Measurements from ENCODE around the gene DDX41.
"Not testable (repeated sequence)": the region's sequence is repeated elsewhere in the genome, so short reads cannot be mapped to it uniquely, and the experiment has no call there.

Gene DDX41

DNA sequence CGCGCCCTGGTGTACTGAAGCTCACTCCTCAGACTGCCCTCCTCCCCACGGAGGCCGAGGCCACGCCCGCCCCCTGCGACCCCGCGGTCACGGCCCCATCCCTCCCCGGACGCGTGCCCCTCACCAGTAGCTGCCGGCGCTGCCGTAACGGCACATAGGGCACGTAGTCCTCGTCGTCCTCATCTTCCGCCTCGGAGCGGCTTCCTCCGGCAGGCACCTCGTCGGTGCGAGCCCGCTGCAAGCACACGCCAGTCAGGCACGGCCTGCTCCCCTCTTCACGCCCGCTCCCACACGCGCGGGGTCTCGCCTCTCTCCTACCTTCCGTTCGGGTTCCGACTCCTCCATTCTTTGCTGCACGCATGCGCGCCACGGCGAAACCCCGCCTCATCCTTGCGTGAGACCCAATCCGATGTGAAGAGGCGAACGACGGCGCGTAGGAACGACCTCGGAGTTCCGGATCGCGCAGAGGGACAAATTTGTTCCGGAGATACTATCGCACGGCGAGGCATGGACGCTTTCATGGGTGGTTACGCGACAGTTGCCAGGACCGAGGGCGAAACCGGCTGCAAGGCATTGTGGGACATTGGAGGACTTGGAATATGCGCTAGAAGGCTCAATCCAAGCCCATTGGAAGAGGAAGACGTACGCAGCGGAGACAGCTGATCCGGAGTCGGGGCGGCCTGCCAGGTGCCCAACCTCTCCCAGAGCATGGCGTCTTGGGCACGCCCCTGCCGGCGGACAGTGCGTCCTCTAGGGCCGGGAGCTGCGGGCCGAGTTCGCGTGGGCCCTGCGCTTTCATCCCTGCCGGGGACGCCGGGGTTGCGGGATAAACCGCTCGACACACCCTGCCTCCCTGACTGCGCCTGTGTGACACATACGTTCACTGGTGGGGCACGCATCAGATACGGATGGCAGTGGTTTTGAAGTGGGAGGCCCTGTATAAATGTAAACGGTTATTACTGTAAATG lies at the start of gene DDX41:
Gene DDX41 (minus strand): TSS at position 361 of the 968 bp plus-strand sequence. CDS start 16 bp downstream, at position 345.
- peak within 1 kb of the TSS; percentile 94 for H3K4me3 ChIP-seq (ENCODE audit: control insufficient read depth, low read depth, low read length)
- no peak for TF ChIP-seq CTCF (conservative IDR thresholded peaks at IDR 0.05; ENCODE audit: control insufficient read depth, insufficient read depth, low read depth, low read length)
- peak; percentile 99 for DNase-seq (ENCODE audit: low read depth)

DNA sequence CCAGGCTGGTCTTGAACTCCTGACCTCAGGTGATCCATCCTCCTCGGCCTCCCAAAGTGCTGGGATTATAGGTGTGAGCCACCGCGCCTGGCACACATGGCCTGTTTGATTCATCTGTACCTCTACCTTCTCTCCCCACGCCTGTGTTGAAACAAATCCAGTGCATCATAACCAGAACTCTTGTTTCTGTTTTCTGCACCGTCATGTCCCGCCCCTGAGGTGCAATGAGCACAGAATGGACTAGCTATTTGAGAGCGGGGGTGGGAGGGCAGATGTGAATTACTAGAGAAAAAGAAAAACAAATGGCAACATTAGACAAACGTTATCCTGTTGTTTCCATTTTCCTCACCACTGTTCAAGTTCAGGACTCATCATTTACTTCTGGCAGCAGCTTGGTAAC lies 48.3 kb upstream of the DDX41 start:
- TF ChIP-seq CTCF (conservative IDR thresholded peaks at IDR 0.05; ENCODE audit: control insufficient read depth, insufficient read depth, low read depth, low read length) = no peak
- peak; percentile 13 for DNase-seq (ENCODE audit: low read depth)
- H3K4me3 ChIP-seq (ENCODE audit: control insufficient read depth, low read depth, low read length) = no peak overlapping the region

DNA sequence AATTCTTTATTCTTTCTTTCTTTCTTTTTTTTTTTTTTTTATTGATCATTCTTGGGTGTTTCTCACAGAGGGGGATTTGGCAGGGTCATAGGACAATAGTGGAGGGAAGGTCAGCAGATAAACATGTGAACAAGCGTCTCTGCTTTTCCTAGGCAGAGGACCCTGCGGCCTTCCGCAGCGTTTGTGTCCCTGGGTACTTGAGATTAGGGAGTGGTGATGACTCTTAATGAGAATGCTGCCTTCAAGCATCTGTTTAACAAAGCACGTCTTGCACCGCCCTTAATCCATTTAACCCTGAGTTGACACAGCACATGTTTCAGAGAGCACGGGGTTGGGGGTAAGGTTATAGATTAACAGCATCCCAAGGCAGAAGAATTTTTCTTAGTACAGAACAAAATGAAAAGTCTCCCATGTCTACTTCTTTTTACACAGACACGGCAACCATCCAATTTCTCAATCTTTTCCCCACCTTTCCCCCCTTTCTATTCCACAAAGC lies 42.7 kb upstream of the DDX41 start:
- not testable (repeated sequence) for H3K4me3 ChIP-seq (ENCODE audit: control insufficient read depth, low read depth, low read length); DNase-seq (ENCODE audit: low read depth)

DNA sequence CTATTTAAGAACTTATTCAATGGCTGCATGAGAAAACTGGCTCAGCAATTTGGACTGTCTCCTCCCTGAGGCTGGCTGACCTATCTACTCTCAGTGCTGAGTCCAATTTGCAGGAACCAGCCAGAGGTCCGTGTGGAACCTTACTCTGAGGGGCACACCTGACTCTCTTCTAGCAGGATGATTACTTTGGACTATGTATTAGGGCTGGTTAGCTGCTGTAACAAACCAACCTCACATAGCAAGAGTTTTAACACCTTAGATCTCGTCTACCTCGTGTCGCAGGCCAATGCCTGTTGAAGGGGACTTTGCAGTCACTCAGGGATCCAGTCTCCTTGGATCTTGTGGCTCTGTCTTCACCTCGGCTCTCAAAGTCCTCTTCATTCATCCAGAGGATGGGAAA lies 41.0 kb upstream of the DDX41 start:
- no peak for DNase-seq (ENCODE audit: low read depth)
- no peak for TF ChIP-seq CTCF (conservative IDR thresholded peaks at IDR 0.05; ENCODE audit: control insufficient read depth, insufficient read depth, low read depth, low read length)
- H3K4me3 ChIP-seq (ENCODE audit: control insufficient read depth, low read depth, low read length) = no peak overlapping the region

GRCh38 chr5:177557041-177557647 lies 40.4 kb upstream of the DDX41 start:
- no peak for TF ChIP-seq CTCF (conservative IDR thresholded peaks at IDR 0.05; ENCODE audit: control insufficient read depth, insufficient read depth, low read depth, low read length)
- no peak for DNase-seq (ENCODE audit: low read depth)
- H3K4me3 ChIP-seq (ENCODE audit: control insufficient read depth, low read depth, low read length) = no peak overlapping the region

- no peak for TF ChIP-seq CTCF (conservative IDR thresholded peaks at IDR 0.05; ENCODE audit: control insufficient read depth, insufficient read depth, low read depth, low read length)
- DNase-seq (ENCODE audit: low read depth) = no peak
- H3K4me3 ChIP-seq (ENCODE audit: control insufficient read depth, low read depth, low read length) = no peak overlapping the region
Measured at GRCh38 chr5:177555665-177556064, 38.9 kb upstream of the DDX41 start.

DNA sequence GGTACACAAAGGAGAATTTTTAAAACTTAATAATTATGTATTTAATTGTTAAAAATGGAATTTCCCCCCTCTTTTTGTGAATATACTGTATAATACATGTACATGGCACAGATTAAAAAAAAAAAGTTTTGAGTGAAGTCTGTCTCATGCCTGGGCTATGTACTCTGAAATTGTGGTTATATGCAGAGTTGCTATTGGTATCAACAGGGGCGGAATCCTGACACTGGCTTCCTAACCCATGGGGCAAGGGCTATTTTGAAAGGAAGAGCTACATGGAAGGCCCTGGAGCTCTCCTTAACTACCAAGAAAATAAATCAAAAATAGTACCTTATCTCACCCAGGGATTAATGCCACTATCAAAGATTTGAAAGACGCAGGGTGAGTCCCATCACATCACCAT lies 38.5 kb upstream of the DDX41 start:
- no peak for TF ChIP-seq CTCF (conservative IDR thresholded peaks at IDR 0.05; ENCODE audit: control insufficient read depth, insufficient read depth, low read depth, low read length)
- no peak overlapping the region for H3K4me3 ChIP-seq (ENCODE audit: control insufficient read depth, low read depth, low read length)
- DNase-seq (ENCODE audit: low read depth) = no peak
